NCI-H1105 (cell line): ENCODE data around the gene TMEM150B.
A peak's percentile ranks its signal among the peaks of the same experiment; 100 is the strongest.
"Not testable (repeated sequence)": the region's sequence is repeated elsewhere in the genome, so short reads cannot be mapped to it uniquely, and the experiment has no call there.

Experiments used
- DNase-seq: peaks from one replicate; lab custom pipeline; 2025; lab: John Stamatoyannopoulos, UW

TMEM150B gene

DNA sequence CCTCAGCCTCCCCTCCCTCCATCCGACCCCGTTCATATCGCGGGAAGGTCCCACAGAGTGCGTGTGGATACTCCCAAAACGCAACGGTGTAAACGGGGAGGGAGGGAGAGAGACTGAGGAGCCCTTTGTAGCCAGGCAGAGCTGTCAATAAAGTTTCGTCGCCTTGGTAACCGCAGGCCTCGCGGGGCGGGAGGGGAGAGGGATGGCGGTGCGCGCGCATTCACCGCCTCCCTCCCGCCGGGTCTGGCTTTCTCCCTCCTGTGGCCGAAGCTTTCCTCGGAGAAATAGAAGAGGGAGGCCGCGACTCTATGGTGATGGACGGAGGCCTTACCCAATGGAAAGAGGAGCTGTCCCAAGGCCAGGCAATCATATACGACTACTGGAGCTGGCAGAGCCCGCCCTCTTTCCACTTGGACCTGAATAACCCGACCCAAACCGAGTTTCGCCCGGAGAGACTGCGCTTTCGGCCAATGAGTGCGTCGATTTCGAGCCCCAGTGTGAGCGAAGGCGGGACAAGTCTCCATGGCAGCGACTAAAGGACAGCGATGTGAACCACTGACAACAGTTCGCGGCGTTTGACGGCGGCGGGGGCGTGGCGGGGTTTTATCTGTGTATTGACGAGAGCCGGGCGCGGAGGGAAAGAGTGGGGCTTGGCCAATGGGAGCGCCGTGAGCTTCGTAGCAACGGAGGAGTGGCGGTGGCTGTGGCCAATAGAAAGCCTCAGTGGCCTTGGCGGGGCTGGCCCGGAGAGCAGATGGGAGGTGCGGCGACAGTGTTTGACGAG lies 14.2 kb upstream of the TMEM150B start, which contains the start of gene KMT5C:
TSS of gene KMT5C (plus strand) at position 772 of the 784 bp plus-strand sequence. CDS start 2,061 bp downstream, outside the sequence.
- DNase-seq, result peak; percentile 100

DNA sequence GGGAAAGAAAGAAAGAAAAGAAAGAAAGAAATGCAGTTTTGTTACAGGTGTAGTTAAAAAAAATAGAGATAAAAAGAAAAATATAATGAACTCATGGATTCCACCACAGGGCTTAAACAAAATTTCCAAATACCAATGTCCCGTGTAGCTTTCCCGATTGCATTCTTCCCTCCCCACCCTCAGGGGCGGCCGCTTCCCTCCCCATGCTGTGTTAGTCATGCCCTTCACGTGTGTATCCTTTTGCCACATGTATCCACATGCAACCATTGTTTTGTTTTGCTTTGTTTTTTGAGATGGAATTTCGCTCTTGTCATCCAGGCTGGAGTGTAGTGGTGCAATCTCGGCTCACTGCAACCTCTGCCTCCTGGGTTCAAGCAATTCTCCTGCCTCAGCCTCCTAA lies 11.0 kb upstream of the TMEM150B start:
- DNase-seq, result no peak

DNA sequence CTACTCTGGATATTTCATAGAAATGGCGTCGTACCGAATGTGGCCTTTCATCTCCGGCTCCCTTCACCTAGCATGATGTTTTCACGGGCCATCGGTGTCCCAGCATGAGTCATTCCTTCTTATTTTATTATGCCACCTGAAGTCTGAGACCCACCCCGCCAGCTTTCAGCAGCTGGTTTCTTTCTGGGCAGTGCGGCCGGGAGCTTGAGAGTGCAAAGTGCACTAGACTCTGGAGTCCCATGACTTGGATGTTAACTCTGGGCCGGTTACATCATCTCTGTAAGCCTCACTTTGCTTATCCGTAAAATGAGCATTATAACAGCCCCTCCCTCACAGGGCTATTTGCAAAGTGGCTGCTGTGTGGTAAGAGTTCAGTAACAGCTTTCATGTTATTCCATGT lies 8.7 kb upstream of the TMEM150B start:
- no peak for DNase-seq

GRCh38 chr19:55329791-55330190 lies 4.7 kb upstream of the TMEM150B start:
- not testable (repeated sequence) for DNase-seq

DNA sequence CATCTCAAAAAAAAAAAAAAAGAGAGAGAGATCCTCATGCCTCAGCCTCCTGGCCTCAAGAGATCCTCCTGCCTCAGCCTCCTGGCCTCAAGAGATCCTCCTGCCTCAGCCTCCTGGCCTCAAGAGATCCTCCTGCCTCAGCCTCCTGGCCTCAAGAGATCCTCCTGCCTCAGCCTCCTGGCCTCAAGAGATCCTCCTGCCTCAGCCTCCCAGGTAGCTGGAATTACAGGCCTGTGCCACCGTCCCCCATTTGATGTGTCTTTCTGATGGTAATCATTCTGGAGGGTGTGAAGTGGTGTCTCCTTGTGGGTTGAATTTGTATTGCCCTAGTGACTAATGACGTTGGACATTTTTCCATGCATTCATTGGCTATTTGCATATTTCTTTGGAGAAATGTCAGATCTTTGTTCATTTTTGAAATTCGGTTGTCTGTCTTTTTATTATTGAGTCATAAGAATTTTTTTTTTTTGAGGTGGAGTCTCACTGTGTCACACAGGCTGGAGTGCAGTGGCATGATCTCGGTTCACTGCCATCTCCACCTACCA lies 3.7 kb upstream of the TMEM150B start:
- not testable (repeated sequence) for DNase-seq

DNA sequence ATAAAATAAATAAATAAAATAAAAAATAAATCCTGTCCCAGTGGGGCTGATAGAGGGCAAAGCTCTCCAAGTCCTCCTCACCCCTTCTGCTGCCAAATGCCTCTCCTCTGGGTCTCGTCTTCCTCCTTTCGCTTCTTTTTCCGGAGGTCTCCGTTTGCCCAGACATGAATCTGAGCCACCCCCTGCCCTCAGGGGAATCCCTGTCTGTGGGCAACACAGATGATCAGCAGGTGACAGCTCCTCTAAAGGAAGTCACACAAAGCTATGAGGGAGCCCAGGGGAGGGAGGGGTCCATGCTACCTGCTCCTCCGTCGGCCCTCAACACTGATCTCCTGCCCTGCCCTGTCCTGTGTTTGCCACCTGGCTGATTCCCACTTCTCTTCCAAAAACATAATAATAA lies 479 bp downstream of the TMEM150B start:
- no peak for DNase-seq

DNA sequence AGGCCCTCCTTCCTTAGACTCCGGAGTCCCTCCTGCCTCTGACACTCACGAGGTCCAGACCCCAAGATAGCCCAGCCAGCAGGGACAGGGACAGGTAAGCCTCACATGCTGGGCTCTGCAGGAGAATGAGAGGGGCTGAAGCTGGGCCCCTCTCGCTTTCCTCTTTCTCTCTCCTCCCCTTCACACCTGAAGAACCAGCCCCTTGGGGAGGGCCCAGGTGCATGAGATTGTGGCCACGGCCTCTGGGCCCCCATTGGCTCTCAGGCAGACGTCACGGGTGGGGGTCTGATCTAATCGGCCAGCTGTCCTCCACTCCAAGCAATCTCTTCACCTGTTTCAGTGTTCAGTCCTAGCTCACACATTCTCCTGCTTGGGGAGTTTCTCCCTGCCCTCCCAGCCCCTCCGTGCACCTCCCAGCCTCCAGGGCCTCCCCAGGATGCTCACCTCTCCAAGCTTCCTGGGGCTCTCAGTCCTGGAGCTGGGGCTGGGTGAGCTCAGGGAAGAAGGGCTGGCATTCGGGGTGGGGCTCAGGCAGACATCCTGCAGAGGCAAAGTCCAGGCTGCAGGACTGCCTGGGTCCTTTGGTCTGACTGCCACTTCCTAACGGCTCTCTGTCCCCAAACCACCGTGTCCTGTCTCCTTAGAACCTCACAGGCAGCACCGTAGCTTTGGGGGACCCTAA lies 2.8 kb downstream of the TMEM150B start:
- no peak for DNase-seq

- no peak for DNase-seq
Observed at GRCh38 chr19:55321466-55322137, 3.5 kb downstream of the TMEM150B start.

DNA sequence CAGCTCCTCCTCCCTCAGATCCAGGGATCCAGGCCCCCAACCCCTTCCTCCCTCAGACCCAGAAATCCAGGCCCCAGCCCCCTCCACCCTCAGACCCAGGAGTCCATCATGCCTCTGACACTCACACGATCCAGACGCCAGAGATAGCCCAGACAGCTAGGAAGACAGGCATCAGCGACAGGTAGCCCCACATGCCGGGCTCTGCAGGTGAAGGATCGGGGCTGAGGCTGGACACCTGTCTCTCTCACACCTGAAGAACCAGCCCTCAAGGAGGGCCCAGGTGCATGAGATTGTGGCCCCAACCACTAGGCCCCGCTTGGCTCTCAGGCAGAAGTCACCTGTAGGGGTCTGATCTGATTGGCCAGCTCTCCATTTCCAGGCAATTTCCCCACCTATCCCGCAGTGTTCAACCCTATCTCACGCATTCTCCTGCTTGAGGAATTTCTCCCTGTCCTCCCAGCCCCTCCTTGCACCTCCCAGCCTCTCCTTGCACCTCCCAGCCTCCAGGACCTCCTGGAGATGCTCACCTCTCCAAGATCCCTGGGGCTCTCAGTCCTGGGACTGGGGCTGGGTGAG lies 4.2 kb downstream of the TMEM150B start:
- DNase-seq, result no peak

DNA sequence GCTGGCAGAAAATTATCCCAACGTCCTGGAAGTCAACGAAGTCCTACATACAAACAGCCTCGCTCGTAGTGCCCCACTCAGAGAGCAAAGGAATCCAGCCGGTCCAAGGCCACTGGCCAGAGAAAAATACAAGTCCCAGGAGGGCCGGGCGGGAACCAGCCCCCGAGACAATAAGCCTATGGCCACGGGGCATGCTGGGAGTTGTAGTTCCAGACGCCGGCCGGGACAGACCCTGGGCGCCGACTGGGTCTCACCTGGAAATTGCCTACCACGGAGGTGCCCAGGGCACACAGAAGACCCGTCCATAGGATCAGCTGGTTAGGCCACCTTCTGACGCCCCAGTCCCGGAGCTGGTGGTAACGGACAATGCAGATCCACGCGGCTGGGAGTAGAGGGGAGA lies 5.4 kb downstream of the TMEM150B start:
- no peak for DNase-seq

DNA sequence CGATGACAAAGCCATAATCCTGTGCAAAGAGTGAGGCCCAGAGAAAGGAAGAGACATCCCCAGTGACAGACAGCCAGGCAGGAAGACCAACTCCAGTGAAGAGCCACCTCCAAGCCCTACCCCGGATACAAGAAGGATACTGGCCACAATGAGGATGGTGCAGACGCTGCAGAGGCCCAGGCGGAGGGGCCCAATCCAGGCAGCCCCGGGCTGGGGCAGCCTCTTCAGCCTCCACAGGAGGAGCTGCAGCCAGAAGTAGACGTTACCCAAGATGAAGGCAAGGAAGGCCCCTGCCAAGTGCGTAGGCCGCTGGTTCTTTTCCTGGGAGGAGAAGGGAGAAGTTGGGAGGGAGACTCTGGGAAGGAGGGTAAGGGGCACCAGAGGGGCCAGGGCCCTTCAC lies 8.5 kb downstream of the TMEM150B start:
- no peak for DNase-seq

- DNase-seq, result no peak
Observed at GRCh38 chr19:55315956-55316525, 9.1 kb downstream of the TMEM150B start.

DNA sequence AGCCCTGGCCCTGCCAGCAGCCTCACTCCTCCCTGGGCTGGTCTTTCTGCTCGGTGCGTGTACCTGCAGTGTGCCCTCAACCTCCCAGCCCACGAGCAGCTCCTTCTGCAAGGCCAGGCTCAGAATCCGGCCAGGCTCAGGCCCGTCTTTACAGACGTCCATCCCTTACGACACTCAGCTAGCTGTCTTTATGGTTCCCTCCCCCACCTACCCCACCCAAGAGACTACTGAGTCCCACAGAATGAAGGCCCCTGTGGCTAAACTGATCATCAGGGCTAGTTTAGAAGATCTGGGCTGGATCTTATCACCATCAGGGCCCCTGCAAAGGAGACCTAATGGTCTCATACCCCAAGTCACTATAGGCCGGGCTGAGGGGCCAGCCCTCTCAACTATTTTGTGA lies 10.7 kb downstream of the TMEM150B start:
- DNase-seq, result no peak

DNA sequence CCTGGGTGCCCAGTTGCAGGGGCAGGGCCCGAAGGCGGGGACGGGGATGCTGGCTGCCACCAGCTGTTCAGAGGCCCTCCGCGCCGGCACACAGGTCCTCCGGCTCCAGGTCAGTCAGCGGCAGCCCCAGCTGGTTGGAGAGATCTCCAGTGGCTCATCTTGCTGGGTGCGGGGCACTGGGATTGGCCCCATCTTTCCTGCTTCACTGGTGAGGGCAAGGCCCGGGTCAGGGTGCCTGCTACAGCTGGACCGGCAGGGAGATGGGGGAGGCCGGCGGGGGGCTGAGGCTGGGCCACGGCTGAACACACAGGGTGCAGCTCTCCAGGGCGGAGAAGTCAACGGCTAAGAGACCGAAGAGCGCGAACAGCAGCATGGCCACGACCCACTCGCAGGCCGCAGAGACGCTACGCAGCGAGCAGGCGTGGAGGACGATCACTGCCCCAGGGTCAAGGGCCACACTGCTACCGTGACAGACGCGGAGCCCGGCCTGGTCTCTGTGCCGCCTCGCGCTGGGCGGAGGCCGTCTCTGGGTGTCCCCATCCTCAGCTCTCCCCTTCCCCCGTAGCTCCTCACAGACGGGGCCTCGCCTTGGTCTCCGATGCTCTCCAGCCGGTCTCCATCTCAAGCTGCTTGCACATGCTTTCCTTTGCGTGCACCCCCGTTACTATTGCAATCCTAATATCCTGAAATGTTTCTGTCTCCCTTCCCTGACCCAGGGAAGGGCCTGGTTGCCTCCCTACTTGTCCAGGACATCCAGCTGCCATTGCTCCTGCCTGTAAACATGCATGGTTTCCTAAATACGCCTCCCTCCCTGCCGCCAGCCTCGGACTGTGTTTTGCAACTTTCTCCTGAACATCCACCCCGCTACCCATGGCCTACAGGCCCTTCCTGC lies 12.3 kb downstream of the TMEM150B start:
- DNase-seq, result no peak

- DNase-seq, result no peak
Observed at GRCh38 chr19:55311797-55312196, 13.3 kb downstream of the TMEM150B start.

- DNase-seq, result no peak
Observed at GRCh38 chr19:55311397-55311796, 13.7 kb downstream of the TMEM150B start.

DNA sequence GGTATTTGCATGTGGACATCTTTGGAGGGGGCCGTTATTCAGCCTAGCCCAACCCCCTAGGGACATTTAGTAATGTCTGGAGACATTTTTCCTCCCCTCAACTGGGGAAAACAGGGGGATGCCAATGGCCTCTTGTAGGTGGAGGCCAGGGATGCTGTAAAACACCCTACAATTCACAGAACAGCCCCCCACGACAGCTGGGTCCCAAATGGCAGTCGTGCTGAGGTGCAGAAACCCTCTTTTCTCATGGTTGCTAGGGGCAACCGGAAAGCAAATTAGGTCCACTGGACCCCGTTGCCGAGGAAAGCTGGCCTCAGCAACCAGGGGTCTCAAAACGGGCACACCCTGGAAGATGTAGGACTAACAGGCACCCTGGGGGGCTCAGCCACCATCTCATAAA lies 14.6 kb downstream of the TMEM150B start:
- DNase-seq, result no peak

DNA sequence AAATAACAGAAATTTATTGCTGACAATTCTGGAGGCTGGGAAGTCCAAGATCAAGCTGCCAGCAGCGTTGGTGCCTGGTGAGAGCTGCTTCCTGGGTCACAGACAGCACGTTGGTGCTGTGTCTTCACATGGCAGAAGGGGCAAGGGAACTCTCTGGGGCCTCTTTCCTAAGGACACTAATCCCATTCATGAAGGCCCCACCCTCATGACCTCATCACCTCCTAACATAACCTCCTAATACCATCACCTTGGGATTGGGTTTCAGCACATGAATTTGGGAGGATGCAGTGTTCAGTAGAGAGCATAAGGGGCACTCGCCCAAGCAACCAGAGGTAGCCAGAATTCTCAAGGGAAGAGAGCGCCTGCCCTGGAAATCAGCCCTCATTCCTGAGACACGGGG lies 15.7 kb downstream of the TMEM150B start:
- no peak for DNase-seq

- DNase-seq, result no peak
Observed at GRCh38 chr19:55308281-55308680, 16.9 kb downstream of the TMEM150B start.

DNA sequence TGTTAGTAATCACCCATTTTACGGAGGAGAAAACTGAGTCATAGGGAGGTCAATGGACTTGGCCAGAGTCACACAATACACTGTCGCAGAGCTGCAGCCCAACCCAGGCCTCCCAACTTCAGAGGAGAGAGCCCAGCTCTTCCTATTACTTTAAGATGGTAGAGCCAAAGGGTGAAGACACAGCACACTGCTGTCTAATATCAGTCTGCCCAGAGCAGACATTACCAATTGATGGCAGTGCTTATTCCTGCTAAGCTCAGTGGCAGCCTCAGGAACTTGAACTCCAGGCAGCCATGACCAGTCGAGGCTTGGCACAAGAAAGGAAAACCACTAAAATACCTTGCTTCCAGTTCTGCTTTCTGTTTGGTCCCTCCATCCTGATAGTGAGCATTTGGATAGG lies 18.4 kb downstream of the TMEM150B start:
- DNase-seq, result no peak

DNA sequence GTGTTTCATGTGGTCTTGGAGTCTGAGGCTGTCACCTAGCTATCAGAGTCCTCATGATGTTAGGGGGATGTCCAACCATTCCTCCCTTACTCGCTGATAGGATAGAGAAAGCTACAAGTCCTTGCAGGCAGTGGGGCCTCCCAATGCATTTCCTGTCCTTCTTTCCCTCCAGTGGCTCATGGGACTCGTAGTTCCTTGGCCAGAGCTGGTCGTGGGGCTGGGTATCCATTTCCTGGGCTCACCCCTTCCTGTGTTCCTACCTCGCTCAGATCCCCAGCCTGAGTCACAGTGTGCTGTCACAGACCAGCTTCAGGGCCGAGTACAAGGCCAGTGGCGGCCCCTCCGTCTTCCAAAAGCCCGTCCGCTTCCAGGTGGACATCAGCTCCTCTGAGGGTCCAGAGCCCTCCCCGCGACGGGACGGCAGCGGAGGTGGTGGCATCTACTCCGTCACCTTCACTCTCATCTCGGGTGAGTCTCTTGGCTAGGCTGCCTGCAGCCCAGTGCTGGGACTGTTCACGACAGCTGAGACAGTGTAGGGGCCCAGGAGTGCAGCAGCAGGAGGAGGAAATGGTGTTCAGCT lies 19.1 kb downstream of the TMEM150B start:
- DNase-seq, result no peak
